Lung (tissue), 12 donors: ENCODE results near the gene ARID1B. TPM values are rescaled to one million over a fixed set of nuclear protein-coding genes. Genes with fewer than 3 reads are reported as not detected.

Experiments
- ATAC-seq: fragments of 200-7000 bp; cut with Tn5 transposase; one replicate; pipeline ENCODE4 v1.9.1; 2020; ENCODE audit warnings: moderate number of reproducible peaks; ENCODE audit not compliant: insufficient read depth, low FRiP score
- DNase-seq, 3 donors: peaks; one replicate each; pipeline ENCODE4 v3.0.0-alpha.2; 2013 to 2017
- H3K27ac ChIP-seq, 2 donors: one replicate each; pipeline ENCODE4 v1.5.1; 2013; ENCODE audit warnings: mild to moderate bottlenecking in 2 of 2, moderate library complexity in 2 of 2, control low read depth in 1 of 2, inconsistent platforms in 1 of 2, low read depth in 1 of 2, low read length in 1 of 2
- H3K27me3 ChIP-seq, 3 donors: one replicate each; pipeline ENCODE4 v1.5.1; 2013; ENCODE audit warnings: low read length in 2 of 3; ENCODE audit not compliant: control insufficient read depth in 3 of 3, insufficient read depth in 3 of 3
- H3K36me3 ChIP-seq, 4 donors: one replicate each; pipeline ENCODE4 v1.5.1; 2013; ENCODE audit warnings: low read length in 4 of 4, mild to moderate bottlenecking in 1 of 4, moderate library complexity in 1 of 4; ENCODE audit not compliant: control insufficient read depth in 4 of 4, insufficient read depth in 4 of 4
- H3K4me1 ChIP-seq, 5 donors: one replicate each; pipeline ENCODE4 v1.5.1; 2013; ENCODE audit warnings: low read length in 5 of 5, mild to moderate bottlenecking in 2 of 5, moderate library complexity in 1 of 5; ENCODE audit not compliant: control insufficient read depth in 5 of 5, insufficient read depth in 5 of 5
- H3K4me3 ChIP-seq: one replicate; pipeline ENCODE4 v1.5.1; 2013; ENCODE audit warnings: mild to moderate bottlenecking, control low read depth, moderate library complexity
- H3K9ac ChIP-seq, 2 donors: one replicate each; pipeline ENCODE4 v1.5.1; 2013; ENCODE audit warnings: low read length in 2 of 2, control low read depth in 1 of 2; ENCODE audit not compliant: insufficient read depth in 1 of 2
- H3K9me3 ChIP-seq, 4 donors: one replicate each; pipeline ENCODE4 v1.5.1; 2013; ENCODE audit warnings: low read length in 3 of 4, mild to moderate bottlenecking in 1 of 4, moderate library complexity in 1 of 4; ENCODE audit not compliant: control insufficient read depth in 4 of 4, insufficient read depth in 3 of 4
- WGBS, 2 donors: extraction: QIAGEN DNeasy Blood & Tissue Kit; methylation state at CpG; one replicate each; pipeline ENCODE4 v1.1.7; 2013; 5-methylcytosine and 5-hydroxymethylcytosine counted together
- polyA plus RNA-seq, 2 donors: library from polyadenylated mRNA; stranded (reverse); fragments of 200-250 nt; gene quantifications; one replicate each; pipeline ENCODE4 v1.2.1, GENCODE V29; 2013
- total RNA-seq, 2 donors: library from RNA; depleted of rRNA in 1 of 2; stranded (reverse); fragments of >200 nt in 1 of 2; gene quantifications; one replicate each; pipeline ENCODE4 v1.2.1, GENCODE V29; 2014 to 2021
- TF ChIP-seq, protein P1 (sequence below): IDR thresholded peaks from 2 replicates; pipeline ENCODE4 v1.5.1; 2012; ENCODE audit warnings: mild to moderate bottlenecking; ENCODE audit errors: control extremely low read depth, extremely low read depth
- donor health status: control.
- donor health status: control.
- donor health status: Bipolar disorder and iron deficiency.
- donor health status: healthy.
- donor health status: DM: yes; HTN: yes; CAD: no.

The ARID1B gene
- total and polyA plus RNA-seq, 4 donors: 10.5 to 239 (median 50.9) TPM

DNA sequence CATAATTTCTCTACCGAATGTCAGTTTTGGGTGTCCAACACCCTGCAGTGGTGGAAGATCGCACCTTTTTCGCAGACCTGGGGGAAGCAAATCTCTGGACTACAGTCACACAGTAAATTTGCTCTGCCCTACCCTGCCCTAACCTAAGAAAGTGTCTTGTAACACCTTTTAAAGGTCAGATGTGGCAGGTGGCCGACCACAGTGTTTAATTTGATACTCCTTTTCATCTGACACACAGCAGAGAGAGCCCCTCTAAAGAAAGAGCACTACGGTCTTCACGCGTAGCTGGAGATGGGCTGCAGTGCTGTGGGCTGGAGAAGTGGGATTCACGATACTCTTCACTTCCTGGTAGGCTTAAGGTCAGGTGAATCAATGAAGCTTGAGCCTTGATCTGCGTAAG lies 436.2 kb downstream of the ARID1B start:
- no peak overlapping the region for H3K27ac ChIP-seq

DNA sequence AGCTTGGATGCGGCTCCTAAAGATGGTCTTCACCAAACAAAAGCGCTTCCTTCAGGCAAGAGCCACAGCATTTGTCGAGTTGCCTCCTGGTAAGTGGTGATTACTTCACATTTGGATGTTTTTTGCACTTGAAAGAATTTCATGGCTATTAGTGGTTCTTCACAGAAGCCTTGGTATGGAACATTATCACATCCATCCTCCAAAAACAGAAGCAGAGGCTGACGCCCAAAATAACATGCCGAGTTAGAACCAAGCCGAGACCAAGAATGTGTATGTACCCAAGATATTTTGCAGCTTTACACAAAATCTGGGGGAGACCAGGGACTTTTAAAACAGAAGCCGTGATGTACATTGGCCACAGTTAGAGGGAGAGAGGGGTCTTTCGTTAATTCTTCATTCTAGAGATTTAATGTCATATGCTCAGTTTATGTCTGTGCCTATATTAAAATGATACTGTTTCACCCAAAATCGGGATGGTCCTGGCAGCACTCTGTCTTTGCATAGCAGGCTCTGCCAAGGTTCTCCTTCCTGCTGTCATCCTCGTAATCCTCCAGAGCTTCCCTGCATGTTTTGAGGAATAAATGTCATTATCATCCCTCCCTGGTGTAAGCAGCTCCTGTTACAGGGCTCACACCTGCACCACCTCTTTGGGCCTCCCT lies 436.9 kb downstream of the ARID1B start:
- Histone ChIP-seq H3K9me3 (no peaks in the 10 kb centered on the region), H3K4me3 (no peak overlapping the region), H3K9ac (no peak overlapping the region), H3K4me1 (no peaks in the 10 kb centered on the region), H3K36me3 (peaks cover 0 to 3% (median 0%) of the 10 kb centered on the region in 4 donors), H3K27me3 (no peaks in the 10 kb centered on the region), H3K27ac (no peak overlapping the region)
- ATAC-seq (no peak), DNase-seq (no peak)
- WGBS, 2 donors: 91 to 92% methylated on average over 10 of the region's 10 CpGs
- TF ChIP-seq, protein P1, sequence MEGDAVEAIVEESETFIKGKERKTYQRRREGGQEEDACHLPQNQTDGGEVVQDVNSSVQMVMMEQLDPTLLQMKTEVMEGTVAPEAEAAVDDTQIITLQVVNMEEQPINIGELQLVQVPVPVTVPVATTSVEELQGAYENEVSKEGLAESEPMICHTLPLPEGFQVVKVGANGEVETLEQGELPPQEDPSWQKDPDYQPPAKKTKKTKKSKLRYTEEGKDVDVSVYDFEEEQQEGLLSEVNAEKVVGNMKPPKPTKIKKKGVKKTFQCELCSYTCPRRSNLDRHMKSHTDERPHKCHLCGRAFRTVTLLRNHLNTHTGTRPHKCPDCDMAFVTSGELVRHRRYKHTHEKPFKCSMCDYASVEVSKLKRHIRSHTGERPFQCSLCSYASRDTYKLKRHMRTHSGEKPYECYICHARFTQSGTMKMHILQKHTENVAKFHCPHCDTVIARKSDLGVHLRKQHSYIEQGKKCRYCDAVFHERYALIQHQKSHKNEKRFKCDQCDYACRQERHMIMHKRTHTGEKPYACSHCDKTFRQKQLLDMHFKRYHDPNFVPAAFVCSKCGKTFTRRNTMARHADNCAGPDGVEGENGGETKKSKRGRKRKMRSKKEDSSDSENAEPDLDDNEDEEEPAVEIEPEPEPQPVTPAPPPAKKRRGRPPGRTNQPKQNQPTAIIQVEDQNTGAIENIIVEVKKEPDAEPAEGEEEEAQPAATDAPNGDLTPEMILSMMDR: no peak

More for the DNA sequence above, 436.2 kb downstream of the ARID1B start:
- no peaks in the 10 kb centered on the region for H3K9me3 ChIP-seq
- peaks cover 0 to 4% (median 0%) of the 10 kb centered on the region in 4 donors for H3K36me3 ChIP-seq
- TF ChIP-seq, protein P1: no peak
- H3K27me3 ChIP-seq: no peaks in the 10 kb centered on the region
- no peak overlapping the region for H3K4me3 ChIP-seq
- ATAC-seq (no peak), DNase-seq (no peak)
- no peak overlapping the region for H3K9ac ChIP-seq
- no peaks in the 10 kb centered on the region for H3K4me1 ChIP-seq
- WGBS, 2 donors: 85 to 93% methylated on average over 9 of the region's 9 CpGs

DNA sequence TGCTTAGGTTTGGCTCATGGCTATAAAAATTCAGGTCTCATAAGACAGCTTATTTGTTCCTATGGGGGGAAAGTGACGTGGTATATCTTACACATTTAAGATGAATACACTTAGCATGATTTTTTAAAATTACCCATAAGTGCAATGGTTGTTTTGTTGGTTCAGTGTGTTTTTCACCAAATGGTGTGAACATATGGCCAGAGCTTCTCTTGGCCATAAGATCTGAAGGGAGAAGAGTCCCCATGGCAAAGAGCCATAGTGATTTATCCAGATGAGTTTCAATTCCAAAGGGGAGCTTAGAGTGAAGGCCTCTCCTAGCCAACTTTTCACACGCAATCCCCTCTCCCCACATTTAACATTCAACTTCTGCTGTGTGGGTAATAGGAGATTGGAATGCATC lies 438.5 kb downstream of the ARID1B start:
- no peaks in the 10 kb centered on the region for H3K27me3 ChIP-seq
- WGBS, 2 donors: 91 to 95% methylated on average over 2 of the region's 2 CpGs
- ATAC-seq: no peak
- peaks cover 0 to 3% (median 0%) of the 10 kb centered on the region in 5 donors for H3K4me1 ChIP-seq
- no peak overlapping the region for H3K9ac ChIP-seq
- H3K9me3 ChIP-seq: no peaks in the 10 kb centered on the region
- H3K36me3 ChIP-seq: no peaks in the 10 kb centered on the region
- TF ChIP-seq, protein P1: no peak
- H3K4me3 ChIP-seq: no peak overlapping the region
- H3K27ac ChIP-seq: no peak overlapping the region
- DNase-seq: no peak

- Histone ChIP-seq H3K4me3 (no peak overlapping the region), H3K36me3 (no peaks in the 10 kb centered on the region), H3K4me1 (peaks cover 0 to 6% (median 2%) of the 10 kb centered on the region in 5 donors), H3K9ac (no peak overlapping the region), H3K9me3 (no peaks in the 10 kb centered on the region), H3K27ac (no peak overlapping the region), H3K27me3 (no peaks in the 10 kb centered on the region)
- TF ChIP-seq, protein P1: no peak
- ATAC-seq (no peak), DNase-seq (no peak)
- 86 to 99% methylated on average over 5 of the region's 5 CpGs for WGBS, 2 donors
These were observed 439.4 kb downstream of the ARID1B start for GRCh38 chr6:157216570-157216969.
